Activated T-cell treated with anti-CD3 and anti-CD28 coated beads, Interleukin-2, amount 50 U/mL, for 72 hours (primary cell): Measurements from ENCODE around the gene CHRNB4. TPM values are rescaled to one million over a fixed set of nuclear protein-coding genes. Genes with fewer than 3 reads are reported as not detected.

Experiments
- ATAC-seq, 2 donors: fragments of 150-1000 bp; cut with Tn5 transposase; replicated peaks in 1 of 2; 2 replicates each; pipeline ENCODE4 v1.10.0; 2021; ENCODE audit warnings: moderate library complexity in 2 of 2, mild to moderate bottlenecking in 1 of 2
- DNase-seq, 2 donors: peaks; one replicate each; pipeline ENCODE4 v3.0.0; 2021 to 2022; ENCODE audit warnings: mixed read lengths in 1 of 2
- H3K27ac Mint-ChIP-seq: one replicate; pipeline ENCODE4 v1.8.0; 2022; ENCODE audit warnings: mild to moderate bottlenecking, moderate library complexity, mixed read lengths
- H3K27me3 Mint-ChIP-seq: one replicate; pipeline ENCODE4 v1.8.0; 2022; ENCODE audit warnings: low read depth, mixed read lengths
- H3K36me3 Mint-ChIP-seq, 2 donors: one replicate each; pipeline ENCODE4 v1.8.0; 2022; ENCODE audit warnings: mixed read lengths in 2 of 2, mild to moderate bottlenecking in 1 of 2; ENCODE audit not compliant: insufficient read depth in 2 of 2
- H3K4me1 Mint-ChIP-seq: one replicate; pipeline ENCODE4 v1.8.0; 2022; ENCODE audit warnings: low read depth, mixed read lengths
- H3K4me3 Mint-ChIP-seq, 2 donors: one replicate each; pipeline ENCODE4 v1.8.0; 2022; ENCODE audit warnings: mild to moderate bottlenecking in 2 of 2, mixed read lengths in 2 of 2, moderate library complexity in 2 of 2
- H3K9me3 Mint-ChIP-seq, 2 donors: one replicate each; pipeline ENCODE4 v1.8.0; 2022; ENCODE audit warnings: mixed read lengths in 2 of 2
- total RNA-seq, 2 donors: library from RNA; stranded (reverse); gene quantifications; one replicate each; pipeline ENCODE4 v1.2.3, GENCODE V29; 2022

CHRNB4 gene
- total RNA-seq, 2 donors from 2014 or later, result not detected

DNA sequence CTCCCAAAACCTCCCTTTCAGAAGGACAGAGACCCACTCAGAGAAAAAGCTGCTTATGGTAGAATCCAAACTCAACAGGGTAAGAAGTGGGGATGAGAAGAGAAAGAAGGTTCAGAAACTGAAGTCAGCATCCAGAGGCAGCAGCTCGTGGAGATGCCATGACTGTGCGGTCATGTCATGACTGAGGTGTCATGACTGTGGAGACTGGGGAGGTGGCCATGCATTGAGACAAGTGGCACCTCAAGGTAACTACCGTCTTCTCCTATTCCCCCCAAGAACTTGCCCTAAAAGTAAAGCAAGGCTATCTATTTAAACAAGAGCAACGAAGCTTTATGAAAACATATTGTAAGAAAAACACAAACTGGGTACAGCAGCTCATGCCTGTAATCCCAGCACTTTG is 35.3 kb downstream of the CHRNB4 start:
- Mint-ChIP-seq H3K27ac (no peak overlapping the region), H3K4me1 (no peaks in the 10 kb centered on the region), H3K36me3 (no peaks in the 10 kb centered on the region), H3K4me3 (no peak overlapping the region), H3K9me3 (peaks cover 0 to 5% of the 10 kb centered on the region in 2 donors), H3K27me3 (no peaks in the 10 kb centered on the region)
- DNase-seq (no peak), ATAC-seq (no peak)

DNA sequence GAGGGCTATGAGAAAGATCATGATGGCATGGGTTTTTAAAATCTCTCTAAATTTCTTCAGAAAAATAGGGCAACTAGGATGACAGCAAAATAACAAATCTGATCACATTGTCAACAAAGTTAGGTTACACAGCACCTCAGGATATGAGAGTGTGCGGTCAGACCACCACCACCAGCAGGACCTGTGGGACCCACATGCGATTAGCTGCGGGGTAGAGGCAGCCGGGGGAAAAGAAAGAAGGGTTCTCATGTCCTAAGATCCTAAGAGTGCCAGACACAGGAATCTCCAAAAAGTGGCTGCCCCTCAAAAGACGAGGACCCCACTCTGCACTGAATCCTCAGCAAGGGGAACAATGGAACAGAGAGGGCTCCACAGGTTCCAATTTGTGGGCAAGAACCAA is 35.8 kb downstream of the CHRNB4 start:
- no peak for ATAC-seq
- peaks cover 0 to 5% of the 10 kb centered on the region in 2 donors for H3K9me3 Mint-ChIP-seq
- no peaks in the 10 kb centered on the region for H3K4me1 Mint-ChIP-seq
- no peaks in the 10 kb centered on the region for H3K27me3 Mint-ChIP-seq
- H3K4me3 Mint-ChIP-seq, result no peak overlapping the region
- H3K36me3 Mint-ChIP-seq, result no peaks in the 10 kb centered on the region
- no peak for DNase-seq
- no peak overlapping the region for H3K27ac Mint-ChIP-seq

DNA sequence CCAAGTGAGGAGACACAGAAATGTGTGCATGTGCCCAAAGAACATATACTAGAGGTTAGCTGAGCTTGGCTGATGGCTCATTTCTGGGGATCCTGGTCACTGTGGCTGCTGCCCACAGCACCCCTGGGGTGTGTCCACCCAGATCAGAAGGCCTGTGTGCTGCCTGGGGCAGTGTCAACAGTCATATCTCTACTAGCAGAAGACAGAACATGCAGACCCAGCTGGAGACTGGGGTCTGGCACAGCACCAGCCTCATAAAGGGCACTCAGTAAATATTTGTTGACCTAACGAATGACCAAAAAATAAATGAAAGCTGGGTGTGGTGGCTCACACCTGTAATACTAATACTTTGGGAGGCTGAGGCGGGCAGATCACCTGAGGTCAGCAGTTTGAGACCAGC is 36.6 kb downstream of the CHRNB4 start:
- H3K36me3 Mint-ChIP-seq, result no peaks in the 10 kb centered on the region
- H3K4me1 Mint-ChIP-seq, result no peaks in the 10 kb centered on the region
- no peak overlapping the region for H3K4me3 Mint-ChIP-seq
- DNase-seq, result no peak
- no peaks in the 10 kb centered on the region for H3K27me3 Mint-ChIP-seq
- H3K9me3 Mint-ChIP-seq, result peaks cover 0 to 3% of the 10 kb centered on the region in 2 donors
- ATAC-seq, result no peak
- H3K27ac Mint-ChIP-seq, result no peak overlapping the region

DNA sequence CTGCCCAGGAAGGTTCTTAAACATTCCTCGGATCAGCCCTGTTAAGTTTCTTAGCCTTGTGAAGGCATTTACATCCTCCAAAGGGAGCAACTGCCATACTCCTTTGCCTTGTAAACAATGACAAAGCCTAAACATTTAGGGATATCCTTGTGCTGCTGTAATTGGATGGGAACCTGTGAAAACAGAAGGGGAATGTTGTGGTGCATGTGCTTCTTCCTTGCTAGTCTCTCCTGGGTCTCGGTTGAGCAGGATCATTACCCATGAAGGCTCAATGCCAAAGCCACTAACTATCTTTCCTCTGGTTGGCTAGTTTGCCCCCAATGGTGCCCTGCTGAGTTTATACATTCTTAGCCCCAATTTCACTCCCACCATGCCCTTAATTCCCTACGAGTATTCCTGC is 37.5 kb downstream of the CHRNB4 start:
- no peaks in the 10 kb centered on the region for H3K4me1 Mint-ChIP-seq
- DNase-seq, result no peak
- no peaks in the 10 kb centered on the region for H3K9me3 Mint-ChIP-seq
- no peaks in the 10 kb centered on the region for H3K27me3 Mint-ChIP-seq
- H3K36me3 Mint-ChIP-seq, result no peaks in the 10 kb centered on the region
- no peak overlapping the region for H3K27ac Mint-ChIP-seq
- no peak for ATAC-seq
- no peak overlapping the region for H3K4me3 Mint-ChIP-seq

DNA sequence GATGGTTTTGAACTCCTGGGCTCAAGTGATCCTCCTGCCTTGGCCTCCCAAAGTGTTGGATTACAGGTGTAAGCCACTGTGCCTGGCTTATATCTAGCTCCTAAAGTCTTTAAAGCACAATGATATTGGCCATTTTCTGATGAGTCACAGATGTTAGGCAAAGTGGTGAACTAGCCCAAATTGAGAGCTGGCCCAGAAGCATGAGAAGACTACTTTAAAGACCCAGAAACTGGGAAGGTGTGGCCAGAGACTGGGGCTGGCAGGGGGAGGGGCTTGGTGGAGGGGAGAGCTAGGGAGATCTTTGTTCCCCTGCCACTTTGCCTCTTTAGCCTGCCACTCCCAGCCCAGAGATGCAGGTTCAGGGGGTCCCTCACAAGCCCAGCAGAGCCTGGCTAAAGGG is 41.8 kb downstream of the CHRNB4 start:
- no peak overlapping the region for H3K27ac Mint-ChIP-seq
- DNase-seq, result no peak
- no peaks in the 10 kb centered on the region for H3K4me1 Mint-ChIP-seq

DNA sequence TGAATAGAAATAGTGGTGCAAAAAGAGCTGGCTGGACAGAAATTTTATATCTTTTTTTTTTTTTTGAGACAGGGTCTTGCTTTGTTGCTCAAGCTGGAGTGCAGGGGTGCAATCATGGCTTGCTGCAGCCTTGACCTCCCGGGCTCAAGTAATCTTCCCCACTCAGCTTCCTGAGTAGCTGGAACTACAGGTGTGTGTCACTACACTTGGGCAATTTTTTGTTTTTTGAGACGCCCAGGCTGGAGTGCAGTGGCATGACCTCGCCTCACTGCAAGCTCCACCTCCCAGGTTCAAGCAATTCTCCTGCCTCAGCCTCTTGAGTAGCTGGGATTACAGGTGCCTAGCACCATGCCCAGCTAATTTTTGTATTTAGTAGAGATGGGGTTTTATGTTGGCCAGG is 42.7 kb downstream of the CHRNB4 start:
- no peaks in the 10 kb centered on the region for H3K27me3 Mint-ChIP-seq
- H3K4me3 Mint-ChIP-seq, result no peak overlapping the region
- no peaks in the 10 kb centered on the region for H3K4me1 Mint-ChIP-seq
- no peak for DNase-seq
- no peak for ATAC-seq
- H3K27ac Mint-ChIP-seq, result no peak overlapping the region
- H3K9me3 Mint-ChIP-seq, result no peaks in the 10 kb centered on the region
- H3K36me3 Mint-ChIP-seq, result no peaks in the 10 kb centered on the region

More for the DNA sequence above, 41.8 kb downstream of the CHRNB4 start:
- Mint-ChIP-seq H3K27me3 (no peaks in the 10 kb centered on the region), H3K9me3 (no peaks in the 10 kb centered on the region), H3K36me3 (no peaks in the 10 kb centered on the region), H3K4me3 (no peak overlapping the region)
- ATAC-seq, result no peak

DNA sequence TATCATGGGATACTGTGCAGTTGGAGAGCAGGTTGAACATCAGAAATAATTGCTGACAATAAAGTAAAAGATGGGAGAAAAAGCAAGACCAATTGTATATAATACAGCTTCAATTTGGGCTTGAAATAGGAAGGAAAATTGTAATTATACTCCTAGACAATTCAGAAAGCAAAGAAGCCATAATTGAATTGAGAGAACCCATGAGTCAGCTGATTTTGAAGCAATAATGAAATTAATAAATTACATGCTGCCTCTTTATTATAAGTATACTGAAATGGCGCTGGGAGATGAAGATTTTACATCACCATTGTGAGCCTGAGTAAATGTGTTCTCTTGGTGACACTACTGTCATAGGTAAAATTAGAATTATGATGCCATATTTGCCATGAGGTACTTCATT is 43.4 kb downstream of the CHRNB4 start:
- no peaks in the 10 kb centered on the region for H3K36me3 Mint-ChIP-seq
- H3K4me1 Mint-ChIP-seq, result no peaks in the 10 kb centered on the region

DNA sequence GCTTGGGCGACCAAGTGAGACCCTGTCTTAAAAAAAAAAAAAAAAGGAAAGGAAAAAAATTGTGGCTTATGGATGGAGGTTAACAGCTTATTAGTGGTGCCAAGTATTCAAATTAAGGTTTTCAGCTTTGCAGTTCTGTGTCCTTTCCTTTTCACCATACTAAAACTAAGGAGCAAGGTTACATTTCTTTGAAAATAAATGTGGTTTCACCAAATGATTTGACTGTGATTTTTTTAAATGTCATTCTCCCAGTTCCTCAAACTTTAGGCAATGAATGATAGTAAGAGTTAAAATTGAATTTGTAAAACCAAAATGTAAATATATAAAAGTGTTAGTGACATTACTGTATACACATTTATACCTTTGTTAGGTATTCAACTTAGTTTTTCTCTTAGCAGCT is 66.1 kb downstream of the CHRNB4 start:
- DNase-seq (no peak), ATAC-seq (no peak)
- Mint-ChIP-seq H3K4me3 (no peak overlapping the region), H3K27me3 (no peaks in the 10 kb centered on the region), H3K9me3 (no peaks in the 10 kb centered on the region), H3K27ac (no peak overlapping the region), H3K4me1 (no peaks in the 10 kb centered on the region), H3K36me3 (no peaks in the 10 kb centered on the region)

More for the DNA sequence above, 43.4 kb downstream of the CHRNB4 start:
- H3K27me3 Mint-ChIP-seq, result no peaks in the 10 kb centered on the region
- DNase-seq (no peak), ATAC-seq (no peak)
- no peaks in the 10 kb centered on the region for H3K9me3 Mint-ChIP-seq
- H3K4me3 Mint-ChIP-seq, result no peak overlapping the region
- H3K27ac Mint-ChIP-seq, result no peak overlapping the region

Other genes with a start within 250 kb of the CHRNB4 start
- gene IREB2, start 203.0 kb downstream of the CHRNB4 start, total RNA-seq, result 10 to 100 TPM; 64.1 to 72.2 TPM
- gene HYKK, start 133.6 kb downstream of the CHRNB4 start, total RNA-seq, result 1 to 10 TPM; 2.8 to 2.9 TPM
- gene PSMA4, start 100.8 kb downstream of the CHRNB4 start, total RNA-seq, result 100 to 1,000 TPM; 207 to 216 TPM
- gene CHRNA5, start 75.7 kb downstream of the CHRNB4 start, total RNA-seq, result 1 to 10 TPM; 2.6 to 3.1 TPM
- gene CHRNA3, start 20.2 kb downstream of the CHRNB4 start, total RNA-seq, result not detected
- 1 to 10 TPM in 1 of 2 donors, under 1 TPM in 1; 0.39 to 1.5 TPM for gene ADAMTS7, start 170.3 kb upstream of the CHRNB4 start, total RNA-seq
- gene MORF4L1, start 231.7 kb upstream of the CHRNB4 start, total RNA-seq, result 100 to 1,000 TPM; 170 TPM